ENCODE data around the gene OR4A16.

OR4A16 gene, protein sequence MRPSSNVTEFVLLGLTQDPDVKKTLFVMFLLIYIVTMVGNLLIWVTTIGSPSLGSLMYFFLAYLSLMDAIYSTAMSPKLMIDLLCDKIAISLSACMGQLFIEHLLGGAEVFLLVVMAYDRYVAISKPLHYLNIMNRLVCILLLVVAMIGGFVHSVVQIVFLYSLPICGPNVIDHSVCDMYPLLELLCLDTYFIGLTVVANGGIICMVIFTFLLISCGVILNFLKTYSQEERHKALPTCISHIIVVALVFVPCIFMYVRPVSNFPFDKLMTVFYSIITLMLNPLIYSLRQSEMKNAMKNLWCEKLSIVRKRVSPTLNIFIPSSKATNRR

DNA sequence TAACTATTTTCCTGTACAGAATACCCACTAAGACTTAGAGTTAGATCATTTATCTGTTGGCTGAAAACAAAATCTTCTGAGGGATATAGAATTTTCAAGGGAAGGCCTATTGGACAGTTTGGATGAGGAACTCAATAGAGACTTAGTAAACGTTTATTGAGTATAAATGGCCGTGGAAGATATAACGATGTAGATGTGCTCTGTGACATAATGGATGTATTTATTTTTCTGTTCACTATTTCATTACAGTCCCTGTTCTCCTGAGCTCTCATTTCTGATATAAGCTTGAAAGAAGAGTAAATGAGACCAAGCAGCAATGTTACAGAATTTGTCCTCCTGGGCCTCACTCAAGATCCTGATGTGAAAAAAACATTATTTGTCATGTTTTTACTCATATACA lies at the start of gene OR4A16:
Gene OR4A16 (plus strand): TSS at position 301 of the 400 bp plus-strand sequence. CDS start 0 bp downstream, at position 301.
- no peak for DNase-seq (ENCODE audit: low read depth in 2 of 2)

DNA sequence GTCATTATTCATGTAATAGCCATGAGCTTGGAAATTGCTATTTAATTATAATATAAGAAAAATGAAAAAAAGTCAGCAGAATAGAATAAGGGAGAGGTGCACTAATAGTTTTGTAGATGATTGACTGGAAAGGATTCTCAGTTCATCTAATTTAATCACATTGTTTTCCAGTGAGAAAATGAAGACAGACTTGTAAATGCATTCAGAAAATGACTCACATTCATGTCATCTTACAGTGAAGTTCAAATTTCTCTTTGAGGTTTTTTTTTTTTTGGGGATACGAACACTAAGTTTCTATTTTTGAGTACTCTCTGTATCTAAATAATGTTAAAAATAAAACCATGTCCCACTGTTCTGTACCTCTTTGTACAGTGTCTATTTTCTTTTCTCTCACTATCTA lies 18.5 kb upstream of the OR4A16 start:
- DNase-seq (ENCODE audit: low read depth in 2 of 2), result no peak

DNA sequence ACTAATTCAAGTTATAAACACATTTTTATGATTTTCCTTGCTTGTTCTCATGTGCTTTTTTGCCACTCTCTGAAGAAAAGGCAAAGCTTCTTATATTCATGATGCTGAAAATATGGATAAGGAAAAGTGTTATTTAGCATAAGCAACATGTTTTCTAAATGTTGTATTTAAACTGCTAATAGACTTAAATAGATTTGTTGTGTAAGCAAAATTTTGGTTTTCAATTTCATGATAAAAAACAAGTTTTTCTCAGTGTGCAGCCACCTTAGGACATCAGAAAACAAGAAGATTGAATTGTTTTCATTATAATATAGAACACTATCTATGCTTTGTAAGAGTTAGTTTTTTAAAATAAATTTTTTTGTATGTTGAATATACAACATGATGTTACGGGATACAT lies 2.3 kb downstream of the OR4A16 start:
- no peak for DNase-seq (ENCODE audit: low read depth in 2 of 2)

DNA sequence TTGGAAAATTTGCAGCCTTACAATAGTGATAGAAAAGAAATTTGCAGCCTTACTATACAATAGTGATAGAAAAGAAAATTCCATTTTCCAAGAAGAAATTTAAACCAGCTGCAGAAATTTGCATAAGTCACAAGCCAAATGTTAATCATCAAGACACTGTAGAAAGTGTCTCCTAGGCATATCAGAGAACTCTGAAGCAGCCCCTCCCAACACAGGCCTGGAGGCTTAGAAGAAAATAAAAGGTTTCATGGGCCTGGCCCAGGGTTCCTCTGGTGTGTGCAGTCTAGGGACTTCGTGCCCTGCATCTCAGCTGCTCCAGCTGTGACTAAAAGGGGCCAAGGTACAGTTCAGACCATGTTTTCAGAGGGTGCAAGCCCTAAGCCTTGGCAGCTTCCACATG lies 6.0 kb downstream of the OR4A16 start:
- no peak for DNase-seq (ENCODE audit: low read depth in 2 of 2)

DNA sequence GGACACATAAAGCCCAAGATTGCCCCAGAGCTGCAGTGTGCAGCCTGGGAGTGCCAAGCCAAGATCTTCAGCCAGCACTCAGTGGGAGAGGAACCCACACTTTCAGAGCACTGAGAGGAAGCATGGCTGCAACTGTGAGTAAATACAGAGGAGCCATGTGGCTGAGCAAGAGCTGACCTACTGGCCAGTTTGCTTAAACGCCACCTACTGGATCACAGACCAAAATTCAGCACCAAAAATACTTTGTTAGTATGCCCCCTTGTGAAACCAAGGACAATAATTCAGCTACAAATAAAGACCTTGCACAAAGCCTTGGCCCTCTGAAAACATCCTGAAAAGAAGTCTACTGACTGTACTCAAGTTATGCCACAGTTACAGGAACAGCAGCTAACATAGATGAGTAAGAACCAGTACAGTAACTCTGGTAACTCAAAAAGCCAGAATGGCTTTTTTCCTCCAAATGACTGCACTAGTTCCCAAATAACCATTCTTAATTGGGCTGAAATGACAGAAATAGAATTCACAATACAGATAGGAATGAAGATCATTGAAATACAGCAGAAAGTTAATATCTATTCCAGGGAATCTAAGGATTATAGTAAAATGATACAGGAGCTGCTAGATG lies 14.7 kb downstream of the OR4A16 start:
- DNase-seq (ENCODE audit: low read depth in 2 of 2), result no peak

DNA sequence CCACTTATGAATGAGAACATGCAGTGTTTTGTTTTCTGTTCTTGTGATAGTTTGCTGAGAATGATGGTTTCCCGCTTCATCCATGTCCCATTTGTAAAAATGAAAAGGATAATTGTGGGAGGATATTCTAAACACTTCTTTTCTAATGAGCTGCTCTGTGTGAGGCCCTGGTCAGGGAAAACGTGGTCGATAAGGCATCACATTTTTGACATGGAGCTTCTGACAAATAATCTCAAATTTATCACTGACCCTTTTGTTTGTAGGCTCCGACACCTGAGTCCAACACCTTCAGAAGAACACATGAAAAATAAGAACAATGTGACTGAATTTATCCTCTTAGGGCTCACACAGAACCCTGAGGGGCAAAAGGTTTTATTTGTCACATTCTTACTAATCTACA lies 24.7 kb downstream of the OR4A16 start, which contains the start of gene OR4A15:
Gene OR4A15 (plus strand): TSS at position 301 of the 400 bp plus-strand sequence. CDS start 0 bp downstream, at position 301.
- DNase-seq (ENCODE audit: low read depth in 2 of 2), result no peak
